Stimulated activated CD4-positive, alpha-beta T cell treated with anti-CD3 and anti-CD28 coated beads, Interleukin-2, amount 100 ng/mL, for 48 hours (primary cell): ENCODE data around the gene C16orf92.

Experiments used
- DNase-seq, 2 donors: peaks; one replicate each; pipeline ENCODE4 v3.0.0-alpha.2; 2020

Gene C16orf92

GRCh38 chr16:30063278-30063892, 40.4 kb downstream of the C16orf92 start:
- no peak for DNase-seq

- peak; percentile 56 to 57 for DNase-seq
Measured at GRCh38 chr16:30063893-30064728, 41.1 kb downstream of the C16orf92 start.

- no peak for DNase-seq
Measured at GRCh38 chr16:30064729-30065101, 41.7 kb downstream of the C16orf92 start.

- peak; percentile 94 to 95 for DNase-seq
Measured at GRCh38 chr16:30065102-30065942, 42.3 kb downstream of the C16orf92 start, which contains the start of gene ALDOA. Gene ALDOA (plus strand): TSS chr16:30065760. CDS start chr16:30066898, 1,138 bp downstream.

GRCh38 chr16:30065943-30066760, 43.2 kb downstream of the C16orf92 start:
- DNase-seq, result peak in 1 of 2 donors; percentile 32

GRCh38 chr16:30066761-30067583, 44.0 kb downstream of the C16orf92 start:
- no peak for DNase-seq

- DNase-seq, result no peak
Measured at GRCh38 chr16:30067584-30067916, 44.6 kb downstream of the C16orf92 start.

- DNase-seq, result no peak
Measured at GRCh38 chr16:30068333-30068732, 45.3 kb downstream of the C16orf92 start.

GRCh38 chr16:30068750-30069610, 46.0 kb downstream of the C16orf92 start:
- no peak for DNase-seq

- DNase-seq, result no peak
Measured at GRCh38 chr16:30069611-30070462, 46.8 kb downstream of the C16orf92 start.

- DNase-seq, result no peak
Measured at GRCh38 chr16:30070490-30070889, 47.5 kb downstream of the C16orf92 start.
